ENCODE measurements around the gene MANF.

DNA sequence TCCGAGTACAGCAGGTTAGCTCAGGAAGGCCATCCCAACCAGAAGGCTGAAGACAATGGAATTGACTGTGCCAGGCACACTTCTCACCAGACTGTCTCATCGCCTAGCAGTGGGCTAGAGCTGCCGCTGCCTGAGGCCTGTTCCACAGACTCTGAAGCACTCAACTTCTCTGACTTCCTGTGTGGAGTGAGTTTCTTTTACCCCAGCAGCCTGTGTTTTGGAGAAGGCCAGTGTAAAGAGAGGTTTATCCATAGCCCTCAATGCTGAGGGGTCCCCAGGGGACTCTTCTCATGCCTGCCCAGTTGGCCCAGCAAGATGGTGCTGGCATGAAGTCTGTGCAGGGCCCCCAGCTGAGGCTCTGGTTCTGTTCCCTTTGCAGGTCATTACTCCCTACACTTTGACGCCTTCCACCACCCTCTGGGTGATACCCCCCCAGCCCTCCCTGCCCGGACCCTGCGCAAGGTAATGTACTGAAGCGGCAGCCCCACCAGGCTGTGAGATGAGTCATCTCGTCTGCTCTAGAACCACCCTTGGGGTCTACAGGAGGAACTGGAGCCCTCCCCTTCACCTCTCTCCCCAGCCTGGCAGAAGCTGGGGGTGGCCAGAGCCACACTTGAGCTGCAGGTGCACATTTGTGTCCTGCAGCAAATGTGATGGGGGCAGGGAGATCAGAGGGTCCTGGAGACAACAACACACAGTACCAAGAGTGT lies 5.2 kb upstream of the MANF start:
- TF ChIP-seq JUNB (IDR thresholded peaks at IDR 0.05; ENCODE audit: unreplicated experiment) (no peak), POLR2AphosphoS5 (IDR thresholded peaks at IDR 0.05; ENCODE audit: low read depth) (no peak), EZH2phosphoT487 (IDR thresholded peaks at IDR 0.05; ENCODE audit: unreplicated experiment) (no peak), ZNF331 (CRISPR knock-in tag; IDR thresholded peaks at IDR 0.05; ENCODE audit: low read depth) (no peak)
- TF ChIP-seq, protein P1, sequence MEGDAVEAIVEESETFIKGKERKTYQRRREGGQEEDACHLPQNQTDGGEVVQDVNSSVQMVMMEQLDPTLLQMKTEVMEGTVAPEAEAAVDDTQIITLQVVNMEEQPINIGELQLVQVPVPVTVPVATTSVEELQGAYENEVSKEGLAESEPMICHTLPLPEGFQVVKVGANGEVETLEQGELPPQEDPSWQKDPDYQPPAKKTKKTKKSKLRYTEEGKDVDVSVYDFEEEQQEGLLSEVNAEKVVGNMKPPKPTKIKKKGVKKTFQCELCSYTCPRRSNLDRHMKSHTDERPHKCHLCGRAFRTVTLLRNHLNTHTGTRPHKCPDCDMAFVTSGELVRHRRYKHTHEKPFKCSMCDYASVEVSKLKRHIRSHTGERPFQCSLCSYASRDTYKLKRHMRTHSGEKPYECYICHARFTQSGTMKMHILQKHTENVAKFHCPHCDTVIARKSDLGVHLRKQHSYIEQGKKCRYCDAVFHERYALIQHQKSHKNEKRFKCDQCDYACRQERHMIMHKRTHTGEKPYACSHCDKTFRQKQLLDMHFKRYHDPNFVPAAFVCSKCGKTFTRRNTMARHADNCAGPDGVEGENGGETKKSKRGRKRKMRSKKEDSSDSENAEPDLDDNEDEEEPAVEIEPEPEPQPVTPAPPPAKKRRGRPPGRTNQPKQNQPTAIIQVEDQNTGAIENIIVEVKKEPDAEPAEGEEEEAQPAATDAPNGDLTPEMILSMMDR (conservative IDR thresholded peaks at IDR 0.05; ENCODE audit: low read depth in 2 of 2), result no peak
- TF ChIP-seq, protein P2, sequence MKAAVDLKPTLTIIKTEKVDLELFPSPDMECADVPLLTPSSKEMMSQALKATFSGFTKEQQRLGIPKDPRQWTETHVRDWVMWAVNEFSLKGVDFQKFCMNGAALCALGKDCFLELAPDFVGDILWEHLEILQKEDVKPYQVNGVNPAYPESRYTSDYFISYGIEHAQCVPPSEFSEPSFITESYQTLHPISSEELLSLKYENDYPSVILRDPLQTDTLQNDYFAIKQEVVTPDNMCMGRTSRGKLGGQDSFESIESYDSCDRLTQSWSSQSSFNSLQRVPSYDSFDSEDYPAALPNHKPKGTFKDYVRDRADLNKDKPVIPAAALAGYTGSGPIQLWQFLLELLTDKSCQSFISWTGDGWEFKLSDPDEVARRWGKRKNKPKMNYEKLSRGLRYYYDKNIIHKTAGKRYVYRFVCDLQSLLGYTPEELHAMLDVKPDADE (IDR thresholded peaks at IDR 0.05), result no peak
- TF ChIP-seq, protein P3, sequence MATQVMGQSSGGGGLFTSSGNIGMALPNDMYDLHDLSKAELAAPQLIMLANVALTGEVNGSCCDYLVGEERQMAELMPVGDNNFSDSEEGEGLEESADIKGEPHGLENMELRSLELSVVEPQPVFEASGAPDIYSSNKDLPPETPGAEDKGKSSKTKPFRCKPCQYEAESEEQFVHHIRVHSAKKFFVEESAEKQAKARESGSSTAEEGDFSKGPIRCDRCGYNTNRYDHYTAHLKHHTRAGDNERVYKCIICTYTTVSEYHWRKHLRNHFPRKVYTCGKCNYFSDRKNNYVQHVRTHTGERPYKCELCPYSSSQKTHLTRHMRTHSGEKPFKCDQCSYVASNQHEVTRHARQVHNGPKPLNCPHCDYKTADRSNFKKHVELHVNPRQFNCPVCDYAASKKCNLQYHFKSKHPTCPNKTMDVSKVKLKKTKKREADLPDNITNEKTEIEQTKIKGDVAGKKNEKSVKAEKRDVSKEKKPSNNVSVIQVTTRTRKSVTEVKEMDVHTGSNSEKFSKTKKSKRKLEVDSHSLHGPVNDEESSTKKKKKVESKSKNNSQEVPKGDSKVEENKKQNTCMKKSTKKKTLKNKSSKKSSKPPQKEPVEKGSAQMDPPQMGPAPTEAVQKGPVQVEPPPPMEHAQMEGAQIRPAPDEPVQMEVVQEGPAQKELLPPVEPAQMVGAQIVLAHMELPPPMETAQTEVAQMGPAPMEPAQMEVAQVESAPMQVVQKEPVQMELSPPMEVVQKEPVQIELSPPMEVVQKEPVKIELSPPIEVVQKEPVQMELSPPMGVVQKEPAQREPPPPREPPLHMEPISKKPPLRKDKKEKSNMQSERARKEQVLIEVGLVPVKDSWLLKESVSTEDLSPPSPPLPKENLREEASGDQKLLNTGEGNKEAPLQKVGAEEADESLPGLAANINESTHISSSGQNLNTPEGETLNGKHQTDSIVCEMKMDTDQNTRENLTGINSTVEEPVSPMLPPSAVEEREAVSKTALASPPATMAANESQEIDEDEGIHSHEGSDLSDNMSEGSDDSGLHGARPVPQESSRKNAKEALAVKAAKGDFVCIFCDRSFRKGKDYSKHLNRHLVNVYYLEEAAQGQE (IDR thresholded peaks at IDR 0.05; ENCODE audit: unreplicated experiment), result no peak

Data from GM23338 (cell line).